H1 (cell line): ENCODE data around the gene FICD. TPM values are rescaled to one million over a fixed set of nuclear protein-coding genes. Genes with fewer than 3 reads are reported as not detected.

Experiments used
- CTCF ChIA-PET: fragments of 300-600 bp; sonication (Branson Sonifier 250); formaldehyde crosslinking; loops from one replicate; lab custom pipeline; 2021; ENCODE audit not compliant: partially characterized antibody; lab: Charles Lee
- POLR2A ChIA-PET: fragments of 300-600 bp; sonication (Branson Sonifier 250); formaldehyde crosslinking; loops from one replicate; lab custom pipeline; 2021; ENCODE audit warnings: inconsistent platforms; ENCODE audit not compliant: partially characterized antibody; lab: Charles Lee
- DNase-seq, 2 experiments: peaks; one replicate each; pipeline versions ENCODE4 v3.0.0 to v3.0.0-alpha.2; 2010 to 2022; ENCODE audit warnings: low spot score in 2 of 2, low read depth in 1 of 2, mixed read lengths in 1 of 2
- FAIRE-seq: peaks from 2 replicates; lab custom pipeline; 2011; peaks lifted over from hg19 to GRCh38; lab: Jason Lieb, UNC
- H2AFZ ChIP-seq: 2 replicates; pipeline ENCODE4 v1.8.1; 2012; ENCODE audit warnings: low read length, inconsistent platforms
- H2AK5ac ChIP-seq: 2 replicates; pipeline ENCODE4 v1.6.1; 2013; ENCODE audit warnings: low read depth, low read length
- H2BK120ac ChIP-seq: replicated peaks from 2 replicates; pipeline ENCODE3; 2013; ENCODE audit warnings: low read depth, low read length, inconsistent platforms
- H2BK12ac ChIP-seq: 2 replicates; pipeline ENCODE4 v1.6.1; 2013; ENCODE audit warnings: low read depth, low read length
- H2BK15ac ChIP-seq: 2 replicates; pipeline ENCODE4 v1.6.1; 2013; ENCODE audit warnings: low read length
- H2BK20ac ChIP-seq: 2 replicates; pipeline ENCODE4 v1.6.1; 2013; ENCODE audit warnings: low read length
- H2BK5ac ChIP-seq: 2 replicates; pipeline ENCODE4 v1.6.1; 2013; ENCODE audit warnings: low read depth, low read length
- H3K14ac ChIP-seq: 2 replicates; pipeline ENCODE4 v1.6.1; 2013; ENCODE audit warnings: inconsistent platforms; ENCODE audit not compliant: insufficient read length
- H3K18ac ChIP-seq: 2 replicates; pipeline ENCODE4 v1.6.1; 2013; ENCODE audit warnings: low read length; ENCODE audit errors: extremely low read depth
- H3K23ac ChIP-seq: 2 replicates; pipeline ENCODE4 v1.6.1; 2013; ENCODE audit warnings: inconsistent platforms; ENCODE audit not compliant: insufficient read length
- H3K23me2 ChIP-seq: 2 replicates; pipeline ENCODE4 v1.6.1; 2013; ENCODE audit warnings: low read depth, low read length
- H3K27ac ChIP-seq: 2 replicates; pipeline ENCODE4 v1.6.1; 2011; ENCODE audit warnings: low read depth, low read length, inconsistent platforms
- H3K27me3 ChIP-seq, 4 experiments: replicated peaks in 1 of 4; 1 replicate in 1 of 4; 2 replicates in 3 of 4; pipeline versions ENCODE4 v1.6.1 to v1.8.1; 2011 to 2013; ENCODE audit warnings: low read length in 3 of 4, mild to moderate bottlenecking in 3 of 4, inconsistent platforms in 2 of 4, mixed read lengths in 2 of 4, moderate library complexity in 1 of 4; ENCODE audit not compliant: control insufficient read depth in 3 of 4, insufficient read depth in 3 of 4; ENCODE audit errors: extremely low read depth in 1 of 4
- H3K36me3 ChIP-seq, 4 experiments: 2 replicates each; pipeline versions ENCODE4 v1.6.1 to v1.8.1; 2011 to 2013; ENCODE audit warnings: mild to moderate bottlenecking in 4 of 4, low read length in 3 of 4, moderate library complexity in 2 of 4, control low read depth in 1 of 4, inconsistent platforms in 1 of 4; ENCODE audit not compliant: insufficient read depth in 4 of 4, control insufficient read depth in 2 of 4
- H3K4ac ChIP-seq: replicated peaks from 2 replicates; pipeline ENCODE3; 2013; ENCODE audit warnings: low read length, low read depth, mixed read lengths, inconsistent platforms; ENCODE audit not compliant: insufficient read length
- H3K4me1 ChIP-seq, 4 experiments: replicated peaks in 1 of 4; 1 replicate in 1 of 4; 2 replicates in 3 of 4; pipeline versions ENCODE4 v1.6.1 to v1.8.1; 2011 to 2013; ENCODE audit warnings: low read length in 3 of 4, inconsistent platforms in 2 of 4, mixed read lengths in 1 of 4; ENCODE audit not compliant: insufficient read depth in 4 of 4, control insufficient read depth in 3 of 4
- H3K4me2 ChIP-seq, 2 experiments: 2 replicates each; pipeline versions ENCODE4 v1.6.1 to v1.8.1; 2011 to 2013; ENCODE audit warnings: low read depth in 2 of 2, low read length in 2 of 2, control low read depth in 1 of 2, inconsistent platforms in 1 of 2, mild to moderate bottlenecking in 1 of 2; ENCODE audit not compliant: insufficient read depth in 1 of 2
- H3K4me3 ChIP-seq, 4 experiments: fragments of 200-600, 300-600 bp in 1 of 4; sonication (generic), shearing (Covaris generic), sonication (Bioruptor Twin) in 1 of 4; 2 replicates each; pipeline versions ENCODE4 v1.5.1 to v1.8.1; 2011 to 2016; ENCODE audit warnings: low read length in 4 of 4, low read depth in 3 of 4, control low read depth in 2 of 4, inconsistent platforms in 2 of 4, mild to moderate bottlenecking in 2 of 4, mixed read lengths in 1 of 4, moderate library complexity in 1 of 4; ENCODE audit not compliant: insufficient read depth in 2 of 4; ENCODE audit errors: extremely low read depth in 1 of 4
- H3K56ac ChIP-seq: replicated peaks from 2 replicates; pipeline ENCODE3; 2013; ENCODE audit warnings: low read depth, mild to moderate bottlenecking, mixed read lengths, low read length, inconsistent platforms; ENCODE audit not compliant: insufficient read length
- H3K79me1 ChIP-seq: 2 replicates; pipeline ENCODE4 v1.6.1; 2013; ENCODE audit warnings: low read depth, low read length, control low read depth
- H3K79me2 ChIP-seq, 2 experiments: 2 replicates each; pipeline versions ENCODE4 v1.6.1 to v1.8.1; 2012 to 2013; ENCODE audit warnings: low read length in 2 of 2, mild to moderate bottlenecking in 2 of 2, inconsistent platforms in 1 of 2; ENCODE audit not compliant: insufficient read depth in 2 of 2, control insufficient read depth in 1 of 2
- H3K9ac ChIP-seq, 4 experiments: replicated peaks in 1 of 4; 1 replicate in 1 of 4; 2 replicates in 3 of 4; pipeline versions ENCODE4 v1.6.1 to v1.8.1; 2011 to 2013; ENCODE audit warnings: low read depth in 3 of 4, low read length in 3 of 4, control low read depth in 2 of 4, mild to moderate bottlenecking in 2 of 4, moderate library complexity in 2 of 4, inconsistent platforms in 1 of 4; ENCODE audit errors: extremely low read depth in 1 of 4
- H3K9me3 ChIP-seq, 2 experiments: 2 replicates each; pipeline versions ENCODE4 v1.6.1 to v1.8.1; 2012 to 2013; ENCODE audit warnings: mild to moderate bottlenecking in 2 of 2, moderate library complexity in 2 of 2, control low read depth in 1 of 2, inconsistent platforms in 1 of 2, low read depth in 1 of 2, low read length in 1 of 2, mixed read lengths in 1 of 2; ENCODE audit not compliant: insufficient read depth in 2 of 2
- H4K20me1 ChIP-seq, 2 experiments: replicated peaks in 1 of 2; 2 replicates each; pipeline versions ENCODE3 to v1.8.1; 2011 to 2013; ENCODE audit warnings: inconsistent platforms in 2 of 2, low read length in 2 of 2, mild to moderate bottlenecking in 1 of 2; ENCODE audit not compliant: insufficient read depth in 2 of 2, control insufficient read depth in 1 of 2
- H4K5ac ChIP-seq: 2 replicates; pipeline ENCODE4 v1.6.1; 2013; ENCODE audit warnings: low read length, low read depth, mixed read lengths, inconsistent platforms; ENCODE audit not compliant: insufficient read length
- H4K8ac ChIP-seq: 2 replicates; pipeline ENCODE4 v1.8.0; 2013; ENCODE audit warnings: mild to moderate bottlenecking, moderate library complexity, low read length, inconsistent platforms; ENCODE audit not compliant: insufficient read depth; ENCODE audit errors: extremely low read depth
- H4K91ac ChIP-seq: replicated peaks from 2 replicates; pipeline ENCODE3; 2013; ENCODE audit warnings: low read length, mixed read lengths, inconsistent platforms; ENCODE audit not compliant: insufficient read length
- CBX5 ChIP-seq: fragments of 300-800, 300-1000 bp; sonication (generic); IDR thresholded peaks from 2 replicates; pipeline ENCODE4 v1.7.1; 2016; ENCODE audit warnings: antibody characterized with exemption, low read length, low read depth
- CEBPB ChIP-seq: IDR thresholded peaks from 2 replicates; pipeline ENCODE4 v1.6.1; 2012; ENCODE audit warnings: low read depth, low read length
- EZH2 ChIP-seq: fragments of 200-600 bp; sonication (generic); IDR thresholded peaks from 2 replicates; pipeline ENCODE4 v1.7.1; 2012; ENCODE audit warnings: low read depth, mild to moderate bottlenecking, moderate library complexity, low read length, inconsistent platforms; ENCODE audit not compliant: severe bottlenecking
- POU5F1 ChIP-seq: IDR thresholded peaks from 2 replicates; pipeline ENCODE4 v1.6.1; 2011; ENCODE audit warnings: low read depth, mild to moderate bottlenecking, low read length, moderate library complexity
- RFX5 ChIP-seq: IDR thresholded peaks from 2 replicates; pipeline ENCODE4 v1.6.1; 2011; ENCODE audit warnings: low read depth, low read length, improper control_type of control experiment, borderline replicate concordance
- RXRA ChIP-seq: IDR thresholded peaks from 2 replicates; pipeline ENCODE4 v1.6.1; 2011; ENCODE audit warnings: low read depth, mild to moderate bottlenecking, low read length, moderate library complexity; ENCODE audit not compliant: insufficient read depth
- WGBS, 2 experiments: shearing (Covaris generic) in 1 of 2; methylation state at CpG; one replicate each; pipeline versions ENCODE4 v1.1.6 to v1.1.7; 2013 to 2015; ENCODE audit warnings: low lambda C conversion rate in 2 of 2, mixed read lengths in 2 of 2, inconsistent platforms in 1 of 2, low coverage in 1 of 2, missing lambda C conversion rate in 1 of 2; ENCODE audit not compliant: insufficient replicate concordance in 2 of 2, insufficient coverage in 1 of 2, insufficient read length in 1 of 2; ENCODE audit errors: extremely low coverage in 1 of 2, missing lambda C conversion rate in 1 of 2; 5-methylcytosine and 5-hydroxymethylcytosine counted together
- polyA plus RNA-seq, 7 experiments: library from polyadenylated mRNA; depleted of rRNA in 3 of 7; stranded (reverse) in 5 of 7; unstranded in 2 of 7; fragments of >200 nt in 5 of 7; fragments of 200-250 nt in 2 of 7; gene quantifications; 1 replicate in 5 of 7; 2 replicates in 1 of 7; 4 replicates in 1 of 7; pipeline versions ENCODE4 v1.2.1 to v1.2.3, GENCODE V29; 2011 to 2013; ENCODE audit warnings: missing spikeins in 2 of 7, mixed read lengths in 2 of 7
- total RNA-seq: library from RNA; stranded (reverse); fragmentation: NEBNext Ultra II Directional; extraction: Animal tissue kit (Norgen Biotek cat#: 25700); gene quantifications from 2 replicates; pipeline ENCODE4 v1.2.1, GENCODE V29; 2021
- TF ChIP-seq, protein P1 (sequence below): IDR thresholded peaks from 2 replicates; pipeline ENCODE4 v1.6.1; 2011; ENCODE audit warnings: low read depth, mild to moderate bottlenecking, low read length; ENCODE audit not compliant: insufficient read depth
- TF ChIP-seq, protein P2 (sequence below), 3 experiments: IDR thresholded peaks; 1 replicate in 2 of 3; 2 replicates in 1 of 3; pipeline versions ENCODE4 v1.5.1 to v1.6.1; 2011; ENCODE audit warnings: low read length in 3 of 3, mild to moderate bottlenecking in 3 of 3, inconsistent platforms in 2 of 3, low read depth in 1 of 3, moderate library complexity in 1 of 3; ENCODE audit not compliant: insufficient read depth in 1 of 3; ENCODE audit errors: control extremely low read depth in 1 of 3
- TF ChIP-seq, protein P3 (sequence below): IDR thresholded peaks from 2 replicates; pipeline ENCODE4 v1.6.1; 2012; ENCODE audit warnings: low read length, inconsistent platforms

Gene FICD
- total and polyA plus RNA-seq, 2 of the 8 experiments (the other 6 are each of a cell fraction or from before 2014, with no cell fraction given): 2.2 to 6.0 TPM

DNA sequence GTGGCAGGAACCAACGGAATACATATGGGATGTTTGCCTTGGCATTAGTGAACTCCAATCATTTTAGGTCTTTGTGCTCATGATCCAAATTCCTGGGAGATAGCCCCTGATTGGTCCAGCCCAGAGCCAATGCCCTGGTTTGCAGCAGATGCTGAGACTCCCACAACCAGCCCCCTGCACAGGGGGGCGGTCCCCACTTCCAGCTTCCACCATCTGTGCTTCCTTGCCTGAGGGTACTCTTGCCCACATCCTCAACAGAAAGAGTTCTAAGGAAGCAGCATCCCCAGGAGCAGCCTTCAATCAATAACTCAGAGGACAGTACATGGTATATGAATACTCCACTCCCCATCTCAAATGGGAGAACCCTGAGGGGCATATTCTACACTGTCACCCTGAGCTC is 39.7 kb upstream of the FICD start:
- no peak overlapping the region for H4K5ac ChIP-seq
- no peaks in the 10 kb centered on the region for H3K36me3 ChIP-seq
- no peak for DNase-seq
- no peak overlapping the region for H2BK20ac ChIP-seq
- no peak overlapping the region for H4K8ac ChIP-seq
- H3K79me1 ChIP-seq: no peaks in the 10 kb centered on the region
- no peak overlapping the region for H3K23ac ChIP-seq
- CTCF ChIA-PET: interaction anchor here (0.6 to 1.6 kb wide), 2 partner anchors 23 to 44 kb away, joined by 3 read pairs; no protein-coding TSS in a partner anchor
- H4K20me1 ChIP-seq: no peaks in the 10 kb centered on the region
- H3K4me2 ChIP-seq: no peak overlapping the region
- H3K4ac ChIP-seq: no peak overlapping the region
- H3K4me3 ChIP-seq: no peak overlapping the region
- H3K9ac ChIP-seq: no peak overlapping the region
- H4K91ac ChIP-seq: no peak overlapping the region
- no peak overlapping the region for H2AFZ ChIP-seq
- H2BK12ac ChIP-seq: no peak overlapping the region
- no peaks in the 10 kb centered on the region for H3K27me3 ChIP-seq
- H2BK15ac ChIP-seq: no peak overlapping the region
- no peak overlapping the region for H3K18ac ChIP-seq
- WGBS, 2 experiments: 82% methylated on average over 2 of the region's 2 CpGs; no CpG with 5 or more reads in 1 of the 2 experiments
- H3K4me1 ChIP-seq: no peaks in the 10 kb centered on the region
- no peak overlapping the region for H3K27ac ChIP-seq
- no peak overlapping the region for H3K14ac ChIP-seq
- H3K79me2 ChIP-seq: no peaks in the 10 kb centered on the region
- no peak for FAIRE-seq
- no peaks in the 10 kb centered on the region for H3K9me3 ChIP-seq
- POLR2A ChIA-PET: no interaction called here
- no peak overlapping the region for H2BK5ac ChIP-seq
- no peak overlapping the region for H2BK120ac ChIP-seq
- no peak overlapping the region for H3K56ac ChIP-seq
- H3K23me2 ChIP-seq: no peaks in the 10 kb centered on the region
- H2AK5ac ChIP-seq: no peak overlapping the region
- TF ChIP-seq EZH2 (no peak), RFX5 (no peak), CEBPB (no peak), POU5F1 (no peak), CBX5 (no peak), RXRA (no peak)
- TF ChIP-seq, protein P1, sequence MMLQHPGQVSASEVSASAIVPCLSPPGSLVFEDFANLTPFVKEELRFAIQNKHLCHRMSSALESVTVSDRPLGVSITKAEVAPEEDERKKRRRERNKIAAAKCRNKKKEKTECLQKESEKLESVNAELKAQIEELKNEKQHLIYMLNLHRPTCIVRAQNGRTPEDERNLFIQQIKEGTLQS: no peak
- TF ChIP-seq, protein P2, sequence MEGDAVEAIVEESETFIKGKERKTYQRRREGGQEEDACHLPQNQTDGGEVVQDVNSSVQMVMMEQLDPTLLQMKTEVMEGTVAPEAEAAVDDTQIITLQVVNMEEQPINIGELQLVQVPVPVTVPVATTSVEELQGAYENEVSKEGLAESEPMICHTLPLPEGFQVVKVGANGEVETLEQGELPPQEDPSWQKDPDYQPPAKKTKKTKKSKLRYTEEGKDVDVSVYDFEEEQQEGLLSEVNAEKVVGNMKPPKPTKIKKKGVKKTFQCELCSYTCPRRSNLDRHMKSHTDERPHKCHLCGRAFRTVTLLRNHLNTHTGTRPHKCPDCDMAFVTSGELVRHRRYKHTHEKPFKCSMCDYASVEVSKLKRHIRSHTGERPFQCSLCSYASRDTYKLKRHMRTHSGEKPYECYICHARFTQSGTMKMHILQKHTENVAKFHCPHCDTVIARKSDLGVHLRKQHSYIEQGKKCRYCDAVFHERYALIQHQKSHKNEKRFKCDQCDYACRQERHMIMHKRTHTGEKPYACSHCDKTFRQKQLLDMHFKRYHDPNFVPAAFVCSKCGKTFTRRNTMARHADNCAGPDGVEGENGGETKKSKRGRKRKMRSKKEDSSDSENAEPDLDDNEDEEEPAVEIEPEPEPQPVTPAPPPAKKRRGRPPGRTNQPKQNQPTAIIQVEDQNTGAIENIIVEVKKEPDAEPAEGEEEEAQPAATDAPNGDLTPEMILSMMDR (IDR thresholded peaks at IDR 0.05; ENCODE audit: control extremely low read depth in 1 of 3, insufficient read depth in 1 of 3, low read depth in 1 of 3, low read length in 3 of 3): no peak
- TF ChIP-seq, protein P3, sequence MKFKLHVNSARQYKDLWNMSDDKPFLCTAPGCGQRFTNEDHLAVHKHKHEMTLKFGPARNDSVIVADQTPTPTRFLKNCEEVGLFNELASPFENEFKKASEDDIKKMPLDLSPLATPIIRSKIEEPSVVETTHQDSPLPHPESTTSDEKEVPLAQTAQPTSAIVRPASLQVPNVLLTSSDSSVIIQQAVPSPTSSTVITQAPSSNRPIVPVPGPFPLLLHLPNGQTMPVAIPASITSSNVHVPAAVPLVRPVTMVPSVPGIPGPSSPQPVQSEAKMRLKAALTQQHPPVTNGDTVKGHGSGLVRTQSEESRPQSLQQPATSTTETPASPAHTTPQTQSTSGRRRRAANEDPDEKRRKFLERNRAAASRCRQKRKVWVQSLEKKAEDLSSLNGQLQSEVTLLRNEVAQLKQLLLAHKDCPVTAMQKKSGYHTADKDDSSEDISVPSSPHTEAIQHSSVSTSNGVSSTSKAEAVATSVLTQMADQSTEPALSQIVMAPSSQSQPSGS: no peak
